ENCODE measurements around the gene WBP4.
"Not testable (repeated sequence)": the region's sequence is repeated elsewhere in the genome, so short reads cannot be mapped to it uniquely, and the experiment has no call there.

Gene WBP4
- 10.0 to 14.0 (median 10.5) reads per million in 4 donors for total RNA-seq

- peak; percentile 67 to 90 (median 77) for DNase-seq
Measured at GRCh38 chr13:41061075-41061913, at the start of gene WBP4. Gene WBP4, plus strand, starts transcription at chr13:41061509. Its CDS starts 165 bp downstream, at chr13:41061674.

- DNase-seq, result no peak
Measured at GRCh38 chr13:41012536-41012935, 48.8 kb upstream of the WBP4 start.

- DNase-seq, result peak in 1 of 5 donors; percentile 43
Measured at GRCh38 chr13:41013835-41014234, 47.5 kb upstream of the WBP4 start.

GRCh38 chr13:41015920-41016319 is 45.4 kb upstream of the WBP4 start:
- DNase-seq, result no peak

- peak in 2 of 5 donors; percentile 29 to 65 for DNase-seq
Measured at GRCh38 chr13:41017159-41017558, 44.1 kb upstream of the WBP4 start.

GRCh38 chr13:41017817-41018601 is 43.3 kb upstream of the WBP4 start:
- DNase-seq, result peak in 1 of 5 donors; percentile 54

GRCh38 chr13:41018602-41018948 is 42.7 kb upstream of the WBP4 start:
- DNase-seq, result no peak

- peak; percentile 17 to 89 (median 50) for DNase-seq
Measured at GRCh38 chr13:41019011-41019487, 42.3 kb upstream of the WBP4 start, which contains the start of gene ELF1. Gene ELF1, minus strand, starts transcription at chr13:41019316. Its CDS starts 37,262 bp downstream, at chr13:40982054.

- DNase-seq, result no peak
Measured at GRCh38 chr13:41019578-41020347, 41.5 kb upstream of the WBP4 start.

- no peak for DNase-seq
Measured at GRCh38 chr13:41025518-41025917, 35.8 kb upstream of the WBP4 start.

- DNase-seq, result no peak
Measured at GRCh38 chr13:41026788-41027187, 34.5 kb upstream of the WBP4 start.

- no peak for DNase-seq
Measured at GRCh38 chr13:41028051-41028450, 33.3 kb upstream of the WBP4 start.

GRCh38 chr13:41029629-41030028 is 31.7 kb upstream of the WBP4 start:
- DNase-seq, result no peak

- DNase-seq, result no peak
Measured at GRCh38 chr13:41032691-41033376, 28.5 kb upstream of the WBP4 start.

GRCh38 chr13:41034382-41034781 is 26.9 kb upstream of the WBP4 start:
- no peak for DNase-seq

- no peak for DNase-seq
Measured at GRCh38 chr13:41034881-41035280, 26.4 kb upstream of the WBP4 start.

- not testable (repeated sequence) for DNase-seq
Measured at GRCh38 chr13:41036557-41036956, 24.8 kb upstream of the WBP4 start.

- DNase-seq, result no peak
Measured at GRCh38 chr13:41039746-41040145, 21.6 kb upstream of the WBP4 start.

GRCh38 chr13:41040584-41041334 is 20.6 kb upstream of the WBP4 start:
- no peak for DNase-seq

GRCh38 chr13:41042419-41042818 is 18.9 kb upstream of the WBP4 start:
- not testable (repeated sequence) for DNase-seq

- DNase-seq, result no peak
Measured at GRCh38 chr13:41048640-41049039, 12.7 kb upstream of the WBP4 start.
